GM19023 (cell line): Measurements from ENCODE around the gene FAM50A.

Source experiments
- ATAC-seq: cut with Tn5 transposase; IDR thresholded peaks from one replicate; pipeline ENCODE4 v1.9.1; 2021; ENCODE audit warnings: mild to moderate bottlenecking, moderate library complexity; ENCODE audit not compliant: unreplicated experiment

Gene FAM50A

GRCh38 chrX:154437971-154438893 is 5.7 kb upstream of the FAM50A start:
- ATAC-seq = no peak

GRCh38 chrX:154439841-154440240 is 4.1 kb upstream of the FAM50A start:
- no peak for ATAC-seq

GRCh38 chrX:154440623-154441357 is 3.2 kb upstream of the FAM50A start:
- ATAC-seq = no peak

DNA sequence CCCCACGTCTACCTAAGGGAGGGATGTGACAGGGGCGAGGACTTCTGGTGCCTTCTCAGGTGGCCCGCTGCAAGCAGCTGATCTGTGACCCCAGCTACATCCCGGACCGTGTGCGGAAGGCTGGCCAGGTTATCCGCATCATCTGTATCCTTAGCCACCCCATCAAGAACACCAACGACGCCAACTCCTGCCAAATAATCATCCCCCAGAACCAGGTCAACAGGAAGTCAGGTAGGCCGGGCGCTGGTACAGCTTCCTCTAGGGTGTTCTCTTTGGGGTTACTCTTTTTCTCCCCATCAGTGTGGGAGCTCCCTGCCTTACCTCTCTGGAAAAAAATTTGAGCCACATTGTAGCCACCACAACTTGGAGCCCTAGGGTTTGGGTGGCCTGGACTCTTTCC is 2.4 kb upstream of the FAM50A start:
- ATAC-seq = no peak

DNA sequence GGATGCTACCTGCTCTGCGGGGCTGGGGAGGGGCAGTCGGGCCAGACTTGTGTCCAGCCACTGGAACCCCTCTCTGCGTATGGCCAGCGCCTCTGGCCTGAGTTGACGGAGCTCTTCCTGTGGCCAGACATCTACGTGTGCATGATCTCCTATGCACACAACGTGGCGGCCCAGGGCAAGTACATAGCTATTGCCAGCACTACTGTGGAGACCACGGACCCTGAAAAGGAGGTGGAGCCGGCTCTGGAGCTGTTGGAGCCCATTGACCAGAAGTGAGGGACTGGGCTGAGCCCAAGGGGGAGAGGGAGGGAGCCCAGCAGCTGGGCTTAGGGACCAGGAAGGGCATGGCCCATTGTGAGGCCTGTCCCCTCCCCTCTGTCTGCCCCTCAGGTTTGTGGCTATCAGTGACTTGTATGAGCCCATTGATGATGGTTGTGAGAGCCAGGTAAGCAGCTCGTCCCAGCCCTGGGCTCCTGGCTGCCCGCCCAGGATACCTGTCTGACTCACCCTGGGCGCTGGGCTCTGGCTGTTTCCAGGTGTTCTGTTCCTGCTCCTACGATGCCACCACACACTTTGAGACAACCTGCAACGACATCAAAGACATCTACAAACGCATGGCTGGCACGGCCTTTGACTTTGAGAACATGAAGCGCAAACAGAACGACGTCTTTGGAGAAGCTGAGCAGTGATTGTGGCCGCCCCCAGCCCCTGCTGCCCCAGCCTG is 1.8 kb upstream of the FAM50A start:
- no peak for ATAC-seq

GRCh38 chrX:154443479-154443910 is 446 bp upstream of the FAM50A start:
- peak; percentile 13 for ATAC-seq

GRCh38 chrX:154444755-154445246 is 860 bp downstream of the FAM50A start:
- no peak for ATAC-seq

- no peak for ATAC-seq
These were observed 1.8 kb downstream of the FAM50A start for GRCh38 chrX:154445776-154446175.

GRCh38 chrX:154446430-154446829 is 2.5 kb downstream of the FAM50A start:
- ATAC-seq = no peak

- no peak for ATAC-seq
These were observed 4.5 kb downstream of the FAM50A start for GRCh38 chrX:154448484-154448883.

DNA sequence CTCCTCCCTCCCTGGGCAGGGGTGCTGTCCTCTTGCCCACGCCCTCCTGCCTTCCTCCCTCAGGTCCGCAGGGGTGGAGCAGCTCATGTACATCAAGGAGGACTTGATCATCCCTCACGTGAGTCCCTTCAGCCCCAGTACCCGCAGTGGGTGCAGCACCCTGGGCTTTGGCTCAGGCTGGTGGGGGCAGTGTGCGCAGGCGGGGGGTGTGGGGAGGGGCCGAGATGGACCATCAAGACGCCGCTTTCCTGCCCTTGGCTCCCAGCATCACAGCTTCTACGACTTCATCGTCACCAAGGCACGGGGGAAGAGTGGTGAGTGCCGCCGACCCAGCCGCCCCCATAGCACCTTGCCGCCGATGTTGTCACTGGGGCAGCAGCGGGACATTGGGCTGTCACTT is 5.7 kb downstream of the FAM50A start:
- ATAC-seq = no peak

DNA sequence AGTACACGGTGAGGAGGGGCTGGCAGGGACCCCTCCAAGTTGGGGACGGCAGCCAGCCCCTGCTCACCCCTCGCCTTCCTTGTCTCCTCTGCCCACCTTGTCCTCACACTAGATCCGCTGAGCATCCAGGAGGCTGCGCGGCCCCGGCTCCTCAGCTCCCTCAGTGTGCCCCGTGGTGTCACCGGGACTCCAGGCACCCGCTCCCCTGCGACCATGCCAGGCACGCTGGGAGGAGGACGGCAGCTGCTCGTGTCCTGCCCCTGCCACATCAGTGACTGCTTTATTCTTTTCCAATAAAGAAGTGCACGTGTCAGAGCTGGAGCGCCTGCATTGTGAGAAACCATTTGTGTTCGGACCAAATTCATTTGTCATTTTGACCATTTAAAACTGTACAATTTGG is 6.4 kb downstream of the FAM50A start:
- ATAC-seq = no peak

DNA sequence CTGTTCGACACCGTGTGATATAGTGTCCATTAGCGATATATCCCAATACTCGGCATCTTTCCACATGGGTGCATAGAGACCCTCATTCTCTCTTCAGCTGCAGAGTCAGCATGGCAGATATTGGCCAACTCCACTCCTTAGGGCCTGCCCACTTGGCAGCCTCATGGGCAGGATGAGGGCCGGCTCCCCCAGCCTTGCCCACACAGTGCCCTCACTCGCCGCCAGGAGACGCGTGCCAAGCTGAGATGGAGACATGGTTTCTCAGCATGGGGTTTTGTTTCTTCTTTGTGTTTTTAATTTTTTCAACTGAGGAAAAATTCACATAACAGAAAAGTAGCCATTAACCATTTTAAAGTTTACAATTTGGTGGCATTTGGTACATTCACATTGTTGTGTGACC is 8.9 kb downstream of the FAM50A start:
- ATAC-seq = no peak

GRCh38 chrX:154457491-154458115 is 13.7 kb downstream of the FAM50A start:
- peak; percentile 56 for ATAC-seq

- ATAC-seq = peak; percentile 68
These were observed 14.4 kb downstream of the FAM50A start, which contains the start of gene PLXNA3 for GRCh38 chrX:154458116-154458953. Gene PLXNA3 (plus strand): TSS chrX:154458281. CDS start chrX:154460184, 1,903 bp downstream.

DNA sequence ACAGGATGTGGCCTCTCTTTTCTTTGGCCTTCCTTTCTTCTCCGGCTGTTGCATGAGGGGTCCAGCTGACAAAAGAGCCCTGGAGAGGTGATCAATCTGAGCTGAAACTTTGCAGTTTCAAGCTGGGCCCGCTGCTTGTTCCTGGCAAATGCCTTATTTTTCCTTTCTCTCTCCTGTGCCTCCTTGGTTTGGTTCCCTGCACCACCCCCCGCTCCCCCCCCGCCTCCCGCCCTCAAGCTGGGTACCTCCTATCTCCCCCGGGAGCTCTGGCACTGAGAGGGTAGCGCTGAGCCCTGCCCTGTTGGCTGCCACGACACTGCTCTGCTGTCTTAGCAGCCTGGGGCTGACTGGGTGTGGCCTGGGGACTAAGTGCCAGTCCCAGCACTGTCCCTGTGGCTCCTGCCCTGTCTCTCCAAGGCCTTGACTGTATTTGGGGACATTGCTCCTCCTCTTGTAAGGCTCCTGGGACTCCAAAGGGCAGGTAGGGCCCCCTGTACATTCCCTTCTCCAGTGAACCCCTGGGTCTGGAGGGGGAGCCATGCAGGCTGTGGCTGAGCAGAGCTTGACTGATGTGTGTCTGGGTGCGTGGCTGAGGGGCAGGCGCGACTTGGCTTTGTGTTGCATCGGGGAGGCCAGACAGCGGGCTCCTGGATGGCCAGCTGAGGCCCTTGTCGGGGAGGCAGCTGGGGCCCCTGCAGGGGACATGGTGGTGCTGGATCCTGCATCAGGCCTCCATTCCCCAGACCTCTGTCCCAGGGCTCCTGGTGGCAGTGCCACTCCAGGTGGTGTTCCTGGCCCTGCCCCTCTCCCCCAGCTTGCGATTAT is 15.2 kb downstream of the FAM50A start:
- ATAC-seq = no peak

DNA sequence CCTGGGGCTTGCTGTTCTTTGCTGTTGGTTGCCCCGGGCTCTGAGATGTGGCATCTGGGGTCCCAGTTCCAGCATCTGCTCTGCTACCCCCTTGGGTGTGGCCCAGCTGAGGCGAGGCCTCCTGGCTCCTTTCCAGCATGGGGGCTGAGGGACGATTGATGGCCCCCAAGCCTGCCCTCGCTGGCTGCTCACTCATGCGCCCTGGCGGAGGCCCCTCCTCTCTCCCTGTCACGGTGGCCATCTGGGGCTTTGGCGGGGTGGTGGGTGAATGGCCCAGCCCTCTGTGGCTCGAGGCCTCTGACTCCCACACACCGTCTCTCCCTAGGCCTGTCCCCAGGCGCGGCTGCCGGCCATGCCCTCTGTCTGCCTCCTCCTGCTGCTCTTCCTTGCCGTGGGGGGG is 15.9 kb downstream of the FAM50A start:
- ATAC-seq = no peak

DNA sequence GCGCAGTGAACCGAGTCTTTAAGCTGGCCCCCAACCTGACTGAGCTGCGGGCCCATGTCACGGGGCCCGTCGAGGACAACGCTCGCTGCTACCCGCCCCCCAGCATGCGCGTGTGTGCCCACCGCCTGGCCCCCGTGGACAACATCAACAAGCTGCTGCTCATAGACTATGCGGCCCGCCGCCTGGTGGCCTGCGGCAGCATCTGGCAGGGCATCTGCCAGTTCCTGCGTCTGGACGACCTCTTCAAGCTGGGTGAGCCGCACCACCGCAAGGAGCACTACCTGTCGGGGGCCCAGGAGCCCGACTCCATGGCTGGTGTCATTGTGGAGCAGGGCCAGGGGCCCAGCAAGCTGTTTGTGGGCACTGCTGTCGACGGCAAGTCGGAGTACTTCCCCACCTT is 16.4 kb downstream of the FAM50A start:
- no peak for ATAC-seq

DNA sequence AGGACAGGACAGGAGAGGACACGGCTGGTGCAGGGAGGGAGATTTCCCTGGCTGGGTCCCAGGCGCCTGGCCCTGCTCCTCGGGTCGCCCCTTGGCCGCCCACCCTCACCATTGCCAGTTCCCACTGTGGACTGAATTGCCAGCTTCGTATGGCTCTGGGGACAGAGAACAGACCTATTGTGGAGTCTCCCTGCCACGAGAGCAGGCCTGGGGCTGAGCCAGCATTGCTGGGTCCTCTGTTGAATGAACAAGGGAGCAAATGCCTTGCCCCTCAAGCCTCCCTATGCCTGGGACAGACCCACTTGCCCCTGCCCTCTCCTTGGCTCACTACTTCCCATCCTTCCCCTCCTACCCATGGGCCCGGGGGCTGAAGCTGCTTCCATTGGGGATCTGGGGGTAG is 18.5 kb downstream of the FAM50A start:
- ATAC-seq = no peak
